ENCODE data around the gene CD99L2.

CD99L2 gene

GRCh38 chrX:150848914-150849365 is 49.5 kb downstream of the CD99L2 start:
- Histone ChIP-seq H3K4me1 (no peaks in the 10 kb centered on the region), H2AFZ (no peak overlapping the region), H3K27ac (no peak overlapping the region), H3K4me2 (ENCODE audit: low read length) (no peak overlapping the region), H3K36me3 (ENCODE audit: control insufficient read depth, insufficient read depth, low read length) (no peaks in the 10 kb centered on the region), H3K4me3 (ENCODE audit: low read depth, low read length) (no peak overlapping the region), H3K27me3 (ENCODE audit: control insufficient read depth, insufficient read depth, low read length) (no peaks in the 10 kb centered on the region), H3K9me3 (ENCODE audit: control insufficient read depth, low read length) (no peaks in the 10 kb centered on the region), H3K9ac (no peak overlapping the region), H3K79me2 (peaks cover 13% of the 10 kb centered on the region)
- TF ChIP-seq CTCF (IDR thresholded peaks at IDR 0.05) = no peak

- no peak overlapping the region for H3K4me3 ChIP-seq (ENCODE audit: low read depth, low read length)
- no peaks in the 10 kb centered on the region for H3K36me3 ChIP-seq (ENCODE audit: control insufficient read depth, insufficient read depth, low read length)
- no peaks in the 10 kb centered on the region for H3K9me3 ChIP-seq (ENCODE audit: control insufficient read depth, low read length)
- H3K79me2 ChIP-seq = peaks cover 9% of the 10 kb centered on the region
- H3K27ac ChIP-seq = no peak overlapping the region
- peaks cover under 1% of the 10 kb centered on the region for H3K4me1 ChIP-seq
- no peak overlapping the region for H3K4me2 ChIP-seq (ENCODE audit: low read length)
- no peaks in the 10 kb centered on the region for H3K27me3 ChIP-seq (ENCODE audit: control insufficient read depth, insufficient read depth, low read length)
- no peak overlapping the region for H2AFZ ChIP-seq
- H3K9ac ChIP-seq = no peak overlapping the region
- no peak for TF ChIP-seq CTCF (IDR thresholded peaks at IDR 0.05)
Observed at GRCh38 chrX:150847088-150847487, 51.4 kb downstream of the CD99L2 start.

DNA sequence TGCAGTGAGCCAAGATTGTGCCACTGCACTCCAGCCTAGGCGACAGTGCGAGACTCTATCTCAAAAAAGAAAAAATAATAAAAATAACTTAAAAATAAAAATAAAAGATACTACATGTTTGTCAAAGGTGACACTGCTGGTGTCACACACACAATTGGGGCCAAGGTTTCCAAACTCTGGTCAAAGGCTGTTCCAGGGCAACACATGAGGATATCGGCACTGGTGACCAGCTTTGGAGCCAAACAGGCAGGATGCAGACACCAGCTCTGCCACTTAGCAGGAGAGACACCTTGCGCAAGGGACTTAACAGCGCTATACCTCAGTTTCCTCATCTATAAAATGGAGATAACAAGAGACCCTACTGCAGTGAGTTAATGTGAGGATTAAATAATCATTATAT is 52.3 kb downstream of the CD99L2 start:
- H2AFZ ChIP-seq = no peak overlapping the region
- TF ChIP-seq CTCF (IDR thresholded peaks at IDR 0.05) = no peak
- H3K9ac ChIP-seq = no peak overlapping the region

DNA sequence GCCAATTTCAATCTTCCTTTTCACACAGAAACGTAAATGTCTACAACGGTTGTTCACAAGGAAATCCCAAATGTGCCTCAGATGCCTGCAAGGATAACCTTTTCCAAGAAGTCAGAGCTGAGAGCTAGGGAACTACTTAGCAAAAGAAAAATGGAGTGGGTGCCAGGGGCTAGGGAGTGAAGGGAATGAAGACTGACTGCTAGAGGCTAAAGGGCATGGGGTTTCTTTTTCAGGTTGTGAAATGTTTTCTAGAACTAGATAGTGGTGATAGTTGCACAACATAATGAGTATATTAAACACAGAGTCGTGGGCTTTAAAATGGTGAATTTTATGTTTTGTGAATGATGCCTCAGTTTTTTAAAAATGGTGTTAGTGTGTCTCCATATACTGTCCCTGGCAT is 53.4 kb downstream of the CD99L2 start:
- Histone ChIP-seq H3K9ac (no peak overlapping the region), H3K27me3 (ENCODE audit: control insufficient read depth, insufficient read depth, low read length) (no peaks in the 10 kb centered on the region), H3K9me3 (ENCODE audit: control insufficient read depth, low read length) (no peaks in the 10 kb centered on the region), H3K36me3 (ENCODE audit: control insufficient read depth, insufficient read depth, low read length) (no peaks in the 10 kb centered on the region), H3K4me1 (peaks cover 2% of the 10 kb centered on the region), H3K4me2 (ENCODE audit: low read length) (no peak overlapping the region), H3K79me2 (peaks cover 6% of the 10 kb centered on the region), H2AFZ (no peak overlapping the region), H3K27ac (no peak overlapping the region), H3K4me3 (ENCODE audit: low read depth, low read length) (no peak overlapping the region)
- TF ChIP-seq CTCF (IDR thresholded peaks at IDR 0.05) = no peak

More for the DNA sequence above, 52.3 kb downstream of the CD99L2 start:
- Histone ChIP-seq H3K27ac (no peak overlapping the region), H3K4me2 (ENCODE audit: low read length) (no peak overlapping the region), H3K36me3 (ENCODE audit: control insufficient read depth, insufficient read depth, low read length) (no peaks in the 10 kb centered on the region), H3K79me2 (peaks cover 9% of the 10 kb centered on the region), H3K4me1 (peaks cover 2% of the 10 kb centered on the region), H3K27me3 (ENCODE audit: control insufficient read depth, insufficient read depth, low read length) (no peaks in the 10 kb centered on the region), H3K4me3 (ENCODE audit: low read depth, low read length) (no peak overlapping the region), H3K9me3 (ENCODE audit: control insufficient read depth, low read length) (no peaks in the 10 kb centered on the region)

DNA sequence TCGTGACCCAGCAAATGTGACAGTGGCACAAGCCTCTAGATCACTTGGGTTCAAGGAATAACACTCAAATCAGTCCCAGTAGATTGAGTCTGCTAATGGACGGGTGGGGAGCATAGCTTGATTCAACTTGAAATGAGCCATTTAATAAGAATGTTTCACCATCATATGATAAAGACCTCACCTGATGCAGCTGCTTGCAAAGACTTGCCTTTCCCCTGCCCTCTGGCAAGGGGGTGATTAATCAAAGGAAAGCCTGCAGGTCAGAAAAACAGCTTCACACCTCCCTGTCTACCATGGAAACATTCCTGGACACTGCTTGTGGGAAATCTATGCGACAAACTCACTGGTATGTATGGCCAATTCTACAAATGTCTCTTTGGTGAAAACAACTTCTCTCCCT is 54.5 kb downstream of the CD99L2 start:
- Histone ChIP-seq H3K4me3 (ENCODE audit: low read depth, low read length) (no peak overlapping the region), H3K27ac (no peak overlapping the region), H3K79me2 (peaks cover 6% of the 10 kb centered on the region), H3K4me1 (peaks cover 2% of the 10 kb centered on the region), H3K9me3 (ENCODE audit: control insufficient read depth, low read length) (no peaks in the 10 kb centered on the region), H3K27me3 (ENCODE audit: control insufficient read depth, insufficient read depth, low read length) (no peaks in the 10 kb centered on the region), H2AFZ (no peak overlapping the region), H3K36me3 (ENCODE audit: control insufficient read depth, insufficient read depth, low read length) (no peaks in the 10 kb centered on the region), H3K4me2 (ENCODE audit: low read length) (no peak overlapping the region), H3K9ac (no peak overlapping the region)
- no peak for TF ChIP-seq CTCF (IDR thresholded peaks at IDR 0.05)
